ENCODE data around the gene MYMX. TPM values are rescaled to one million over a fixed set of nuclear protein-coding genes. Genes with fewer than 3 reads are reported as not detected.
"Not testable (repeated sequence)": the region's sequence is repeated elsewhere in the genome, so short reads cannot be mapped to it uniquely, and the experiment has no call there.

MYMX gene
- total RNA-seq, 4 donors from 2014 or later = not detected

DNA sequence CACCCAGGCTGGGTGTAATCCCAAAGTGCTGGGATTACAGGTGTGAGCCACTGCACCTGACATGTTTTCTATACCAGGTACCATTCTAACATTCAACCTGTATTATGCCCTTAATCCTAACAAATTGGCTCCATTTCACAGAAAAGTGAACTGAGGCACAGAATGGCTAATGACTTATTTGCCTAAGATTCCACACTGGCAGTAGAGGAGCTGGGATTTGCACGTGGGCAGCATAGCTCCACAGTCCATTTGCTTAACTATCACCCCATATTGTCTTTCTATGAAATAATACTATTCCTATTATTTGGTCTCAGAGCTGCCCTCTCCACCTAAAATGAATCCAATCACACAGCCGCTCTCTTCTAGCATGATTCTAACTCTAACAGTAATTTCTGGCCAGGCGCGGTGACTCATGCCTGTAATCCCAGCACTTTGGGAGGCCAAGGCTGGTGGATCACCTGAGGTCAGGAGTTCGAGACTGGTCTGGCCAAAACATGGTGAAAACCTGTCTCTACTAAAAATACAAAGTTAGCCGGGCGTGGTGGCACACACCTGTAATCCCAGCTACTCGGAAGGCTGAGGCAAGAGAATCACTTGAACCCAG is 23.3 kb upstream of the MYMX start:
- Histone ChIP-seq H3K4me1 (peaks cover 0 to 8% (median 0%) of the 10 kb centered on the region in 3 donors), H3K9me3 (no peaks in the 10 kb centered on the region), H3K27me3 (no peaks in the 10 kb centered on the region), H3K27ac (no peak overlapping the region), H3K4me3 (no peak overlapping the region), H3K36me3 (no peaks in the 10 kb centered on the region)
- TF ChIP-seq, protein P1, sequence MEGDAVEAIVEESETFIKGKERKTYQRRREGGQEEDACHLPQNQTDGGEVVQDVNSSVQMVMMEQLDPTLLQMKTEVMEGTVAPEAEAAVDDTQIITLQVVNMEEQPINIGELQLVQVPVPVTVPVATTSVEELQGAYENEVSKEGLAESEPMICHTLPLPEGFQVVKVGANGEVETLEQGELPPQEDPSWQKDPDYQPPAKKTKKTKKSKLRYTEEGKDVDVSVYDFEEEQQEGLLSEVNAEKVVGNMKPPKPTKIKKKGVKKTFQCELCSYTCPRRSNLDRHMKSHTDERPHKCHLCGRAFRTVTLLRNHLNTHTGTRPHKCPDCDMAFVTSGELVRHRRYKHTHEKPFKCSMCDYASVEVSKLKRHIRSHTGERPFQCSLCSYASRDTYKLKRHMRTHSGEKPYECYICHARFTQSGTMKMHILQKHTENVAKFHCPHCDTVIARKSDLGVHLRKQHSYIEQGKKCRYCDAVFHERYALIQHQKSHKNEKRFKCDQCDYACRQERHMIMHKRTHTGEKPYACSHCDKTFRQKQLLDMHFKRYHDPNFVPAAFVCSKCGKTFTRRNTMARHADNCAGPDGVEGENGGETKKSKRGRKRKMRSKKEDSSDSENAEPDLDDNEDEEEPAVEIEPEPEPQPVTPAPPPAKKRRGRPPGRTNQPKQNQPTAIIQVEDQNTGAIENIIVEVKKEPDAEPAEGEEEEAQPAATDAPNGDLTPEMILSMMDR (IDR thresholded peaks at IDR 0.05) = no peak
- no peak for TF ChIP-seq POLR2A (IDR thresholded peaks at IDR 0.05)
- 62 to 80% methylated on average over 8 of the region's 8 CpGs for WGBS, 2 donors
- intact Hi-C loops (cut with DNase I) = no loop called here
- no peak for DNase-seq

DNA sequence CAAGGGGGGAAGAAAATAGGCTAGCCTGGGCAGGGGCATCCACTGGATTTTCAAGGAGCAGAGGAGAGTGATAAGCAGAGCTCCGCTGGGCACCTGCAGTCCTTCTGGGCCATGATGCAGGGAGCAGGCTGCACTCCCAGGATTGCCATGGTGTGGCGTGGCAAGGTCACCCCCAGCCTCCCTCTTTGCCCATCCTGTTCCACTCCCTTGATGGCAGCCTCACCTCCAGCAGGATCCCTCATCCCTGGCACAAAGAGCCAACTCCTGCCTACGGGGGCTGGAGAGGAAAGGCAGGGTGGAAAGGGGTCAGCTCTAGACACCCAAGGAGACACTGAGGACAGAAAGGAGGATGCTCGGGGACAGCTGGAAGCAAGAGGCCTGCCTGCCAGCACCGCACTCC is 22.4 kb upstream of the MYMX start:
- Histone ChIP-seq H3K27me3 (no peaks in the 10 kb centered on the region), H3K27ac (no peak overlapping the region), H3K9me3 (no peaks in the 10 kb centered on the region), H3K4me3 (no peak overlapping the region), H3K36me3 (no peaks in the 10 kb centered on the region), H3K4me1 (peaks cover 0 to 16% (median 0%) of the 10 kb centered on the region in 3 donors)
- no peak for DNase-seq
- intact Hi-C loops (cut with DNase I) = no loop called here
- no peak for TF ChIP-seq POLR2A (IDR thresholded peaks at IDR 0.05)
- TF ChIP-seq, protein P1 (IDR thresholded peaks at IDR 0.05) = no peak
- 88 to 94% methylated on average over 3 to 5 of the region's 5 CpGs for WGBS, 2 donors

DNA sequence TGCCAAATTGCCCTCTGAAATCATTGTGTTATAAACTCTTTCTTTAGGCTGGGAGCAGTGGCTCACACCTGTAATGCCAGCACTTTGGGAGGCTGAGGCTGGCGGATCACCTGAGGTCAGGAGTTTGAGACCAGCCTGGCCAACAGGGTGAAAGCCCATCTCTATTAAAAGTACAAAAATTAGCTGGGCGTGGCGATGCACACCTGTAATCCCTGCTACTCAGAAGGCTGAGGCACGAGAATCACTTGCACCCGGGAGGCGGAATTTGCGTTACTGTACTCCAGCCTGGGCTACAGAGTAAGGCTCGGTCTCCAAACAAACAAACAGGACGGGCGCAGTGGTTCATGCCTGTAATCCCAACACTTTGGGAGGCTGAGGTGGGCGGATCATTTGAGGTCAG is 20.4 kb upstream of the MYMX start:
- H3K4me3 ChIP-seq; DNase-seq; H3K27me3 ChIP-seq; intact Hi-C loops (cut with DNase I); H3K27ac ChIP-seq; H3K36me3 ChIP-seq; H3K9me3 ChIP-seq: not testable (repeated sequence)
- 88 to 89% methylated on average over 10 of the region's 11 CpGs for WGBS, 2 donors
- H3K4me1 ChIP-seq = peaks cover 9 to 28% (median 10%) of the 10 kb centered on the region in 3 donors

DNA sequence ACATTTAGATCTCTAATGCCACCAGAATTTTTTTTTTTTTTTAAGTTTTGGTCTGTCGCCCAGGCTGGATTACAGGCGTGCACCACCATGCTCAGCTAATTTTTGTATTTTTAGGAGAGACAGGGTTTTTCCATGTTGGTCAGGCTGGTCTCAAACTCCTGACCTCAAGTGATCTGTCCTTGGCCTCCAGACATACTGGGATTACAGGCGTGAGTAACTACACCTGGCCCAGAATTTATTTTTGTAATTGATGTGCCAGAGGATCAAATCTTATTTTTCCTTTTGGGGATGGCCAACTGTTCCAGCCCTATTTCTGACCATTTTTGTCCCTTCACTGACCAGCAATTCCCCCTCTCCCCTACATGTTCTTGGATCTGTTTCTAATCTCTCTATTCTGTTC is 18.0 kb upstream of the MYMX start:
- DNase-seq = no peak
- no peaks in the 10 kb centered on the region for H3K36me3 ChIP-seq
- H3K9me3 ChIP-seq = no peaks in the 10 kb centered on the region
- no peak overlapping the region for H3K4me3 ChIP-seq
- 43 to 68% methylated on average over 3 of the region's 3 CpGs for WGBS, 2 donors
- H3K27me3 ChIP-seq = no peaks in the 10 kb centered on the region
- intact Hi-C loops (cut with DNase I) = no loop called here
- no peak for TF ChIP-seq POLR2A (IDR thresholded peaks at IDR 0.05)
- TF ChIP-seq, protein P1 (IDR thresholded peaks at IDR 0.05) = no peak
- no peak overlapping the region for H3K27ac ChIP-seq
- H3K4me1 ChIP-seq = peaks cover 20 to 43% (median 23%) of the 10 kb centered on the region in 3 donors

DNA sequence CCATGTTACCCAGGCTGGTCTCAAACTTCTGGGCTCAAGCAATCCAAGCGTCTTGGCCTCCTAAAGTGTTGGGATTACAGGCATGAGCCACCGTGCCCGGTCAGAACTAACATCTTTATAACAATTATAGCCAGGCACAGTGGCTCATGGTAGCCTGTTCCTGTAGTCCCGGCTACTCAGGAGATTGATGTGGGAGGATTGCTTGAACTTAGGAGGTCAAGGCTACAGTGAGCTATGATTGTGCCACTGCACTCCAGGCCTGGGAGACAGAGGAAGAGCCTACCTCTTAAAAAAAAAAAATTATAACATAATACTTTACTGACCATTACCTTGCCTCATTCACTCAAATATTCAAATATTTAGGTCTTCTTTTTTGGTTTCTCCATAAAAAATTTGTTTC is 16.8 kb upstream of the MYMX start:
- Histone ChIP-seq H3K36me3 (no peaks in the 10 kb centered on the region), H3K27ac (peak overlapping the region in 1 of 4 donors; percentile 91), H3K27me3 (no peaks in the 10 kb centered on the region), H3K9me3 (no peaks in the 10 kb centered on the region), H3K4me1 (peaks cover 20 to 43% (median 23%) of the 10 kb centered on the region in 3 donors), H3K4me3 (no peak overlapping the region)
- intact Hi-C loops (cut with DNase I) = no loop called here
- 87 to 100% methylated on average over 1 to 4 of the region's 4 CpGs for WGBS, 2 donors
- no peak for TF ChIP-seq POLR2A (IDR thresholded peaks at IDR 0.05)
- TF ChIP-seq, protein P1 (IDR thresholded peaks at IDR 0.05) = no peak
- DNase-seq = no peak

DNA sequence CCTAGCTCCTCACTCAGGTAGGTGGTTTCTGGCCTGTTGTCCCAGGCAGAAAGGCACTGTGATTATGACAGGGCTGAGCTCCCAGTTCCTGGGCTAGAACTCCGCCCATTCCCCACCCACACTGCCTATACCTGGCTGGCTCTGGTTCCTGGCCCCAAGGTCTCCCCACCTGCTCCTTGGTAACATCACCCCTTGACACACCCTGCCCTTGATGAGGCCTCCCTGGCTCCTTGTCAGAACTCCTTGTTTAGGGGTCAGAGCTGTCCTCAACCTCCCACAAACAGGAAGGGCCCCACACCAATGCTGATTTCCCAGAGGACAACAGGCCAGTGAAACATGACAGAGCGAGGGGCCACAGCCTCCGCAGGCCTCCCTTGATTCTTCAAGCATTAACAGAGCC is 15.5 kb upstream of the MYMX start:
- TF ChIP-seq, protein P1 (IDR thresholded peaks at IDR 0.05) = no peak
- no peak for TF ChIP-seq POLR2A (IDR thresholded peaks at IDR 0.05)
- peaks cover 20 to 44% (median 23%) of the 10 kb centered on the region in 3 donors for H3K4me1 ChIP-seq
- 40 to 60% methylated on average over 1 of the region's 3 CpGs for WGBS, 2 donors
- H3K4me3 ChIP-seq = peak overlapping the region in 1 of 4 donors; percentile 30
- H3K27me3 ChIP-seq = no peaks in the 10 kb centered on the region
- H3K9me3 ChIP-seq = no peaks in the 10 kb centered on the region
- intact Hi-C loops (cut with DNase I) = no loop called here
- no peaks in the 10 kb centered on the region for H3K36me3 ChIP-seq
- peak overlapping the region; percentile 76 to 91 (median 86) for H3K27ac ChIP-seq
- no peak for DNase-seq

Measured in esophagus squamous epithelium (tissue), 5 donors.